Measurements from ENCODE around the gene CX3CR1.
A peak's percentile ranks its signal among the peaks of the same experiment; 100 is the strongest.

CX3CR1 gene

DNA sequence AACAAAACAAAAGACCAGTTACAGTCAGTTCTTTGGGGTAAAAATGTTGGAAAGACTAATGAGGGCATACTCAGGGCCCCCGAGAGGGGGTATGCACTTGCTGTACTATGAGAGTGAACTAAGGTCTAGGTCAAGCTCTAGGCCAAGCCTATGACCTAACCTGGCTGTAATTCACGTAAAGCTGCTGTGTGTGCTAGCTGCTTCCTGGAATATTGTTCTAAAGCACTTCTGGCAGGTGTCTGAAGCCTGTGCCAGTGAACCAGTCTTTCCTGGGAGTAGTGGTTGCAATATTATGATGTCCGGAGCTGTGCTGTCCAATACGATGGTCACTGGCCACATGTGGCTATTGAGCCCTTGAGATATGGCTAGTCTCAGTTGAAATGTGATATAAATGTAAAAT lies 13.1 kb upstream of the CX3CR1 start:
- DNase-seq (ENCODE audit: low read depth in 2 of 2, low spot score in 1 of 2): no peak

DNA sequence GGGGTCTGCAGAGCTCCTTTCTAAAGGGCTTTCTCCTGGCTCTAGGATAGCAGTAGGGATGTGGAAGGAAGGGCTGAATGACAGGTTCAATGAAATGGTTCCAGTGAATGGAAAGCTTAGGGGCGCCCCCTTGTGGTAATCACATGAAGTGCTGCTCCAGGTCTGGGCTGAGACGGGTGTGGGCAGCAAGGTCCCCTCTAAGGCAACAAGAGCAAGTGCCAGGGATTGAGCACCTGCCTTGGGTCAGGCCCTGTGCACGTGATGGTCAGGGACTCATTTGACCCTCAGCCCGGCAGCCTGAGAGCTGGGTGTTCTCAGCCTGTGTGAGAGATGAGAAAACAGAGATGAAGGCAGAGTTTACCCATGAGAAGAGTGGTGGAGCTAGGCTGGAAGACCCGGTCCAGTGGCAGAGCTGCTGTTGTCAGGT lies 12.1 kb upstream of the CX3CR1 start:
- DNase-seq (ENCODE audit: low read depth in 2 of 2, low spot score in 1 of 2): peak; percentile 38 to 62

DNA sequence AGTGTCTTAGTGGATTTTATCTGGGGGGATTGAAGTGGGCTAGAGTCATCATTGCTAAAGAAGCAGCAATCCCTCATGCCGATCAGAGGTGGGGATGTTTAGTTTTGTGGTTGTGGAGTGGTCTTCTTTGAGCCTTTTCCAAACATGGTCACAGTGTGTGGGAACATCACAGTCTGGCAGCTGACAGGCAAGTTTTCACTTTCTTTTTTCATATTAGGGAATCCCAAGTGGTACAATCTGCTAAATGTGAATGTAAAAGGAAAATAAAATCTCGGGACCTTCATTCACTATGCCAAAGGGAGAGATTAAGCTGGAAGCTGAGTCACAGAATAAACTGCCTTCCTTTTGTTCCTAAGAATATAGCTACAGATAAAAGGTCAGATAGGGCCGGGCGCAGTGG lies 10.4 kb upstream of the CX3CR1 start:
- no peak for DNase-seq (ENCODE audit: low read depth in 2 of 2, low spot score in 1 of 2)

DNA sequence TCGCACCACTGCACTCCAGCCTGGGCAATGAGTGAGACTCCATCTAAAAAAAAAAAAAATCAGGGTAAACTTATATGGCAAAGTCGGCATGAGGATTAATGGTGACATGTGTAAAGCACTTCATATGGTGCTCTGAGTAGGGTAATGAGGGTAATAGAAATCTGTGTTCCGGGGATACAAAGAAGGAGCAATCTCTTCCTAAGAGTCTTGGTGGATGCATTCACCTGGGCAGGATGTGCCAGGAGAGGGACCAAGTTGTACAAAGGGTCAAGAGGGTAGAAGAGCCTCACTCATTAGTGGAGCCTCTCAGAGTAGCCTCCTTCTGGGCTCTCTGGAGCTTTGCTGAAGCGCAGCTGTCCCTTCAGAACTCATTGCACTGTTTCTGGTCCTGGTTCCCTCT lies 9.3 kb upstream of the CX3CR1 start:
- DNase-seq (ENCODE audit: low read depth in 2 of 2, low spot score in 1 of 2): no peak

DNA sequence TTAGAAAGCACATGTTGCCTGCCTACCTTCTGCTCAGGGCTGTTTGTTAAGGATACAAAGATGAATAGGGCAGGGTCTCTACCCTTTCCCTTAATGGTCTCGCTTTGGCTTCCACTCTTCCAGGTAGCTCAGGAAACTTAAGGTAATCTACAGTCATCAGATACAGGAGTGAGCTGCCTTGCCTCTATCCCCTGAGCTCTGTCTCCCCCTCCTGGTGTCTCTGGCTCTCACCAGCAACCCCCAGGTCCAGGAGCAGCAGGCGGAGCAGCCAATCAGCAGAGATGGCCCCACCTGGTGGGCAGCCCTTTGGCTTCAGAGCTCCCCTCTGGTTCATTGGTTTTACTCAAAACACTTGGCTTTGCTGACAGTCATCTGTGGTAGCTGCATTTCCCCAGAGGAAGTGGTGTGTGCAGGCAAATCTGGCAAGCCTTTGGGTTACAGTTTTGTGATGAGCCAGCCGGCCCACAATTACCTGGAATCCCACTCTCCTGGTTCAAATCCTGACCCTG lies 8.5 kb upstream of the CX3CR1 start:
- DNase-seq (ENCODE audit: low read depth in 2 of 2, low spot score in 1 of 2): peak; percentile 56 to 70

DNA sequence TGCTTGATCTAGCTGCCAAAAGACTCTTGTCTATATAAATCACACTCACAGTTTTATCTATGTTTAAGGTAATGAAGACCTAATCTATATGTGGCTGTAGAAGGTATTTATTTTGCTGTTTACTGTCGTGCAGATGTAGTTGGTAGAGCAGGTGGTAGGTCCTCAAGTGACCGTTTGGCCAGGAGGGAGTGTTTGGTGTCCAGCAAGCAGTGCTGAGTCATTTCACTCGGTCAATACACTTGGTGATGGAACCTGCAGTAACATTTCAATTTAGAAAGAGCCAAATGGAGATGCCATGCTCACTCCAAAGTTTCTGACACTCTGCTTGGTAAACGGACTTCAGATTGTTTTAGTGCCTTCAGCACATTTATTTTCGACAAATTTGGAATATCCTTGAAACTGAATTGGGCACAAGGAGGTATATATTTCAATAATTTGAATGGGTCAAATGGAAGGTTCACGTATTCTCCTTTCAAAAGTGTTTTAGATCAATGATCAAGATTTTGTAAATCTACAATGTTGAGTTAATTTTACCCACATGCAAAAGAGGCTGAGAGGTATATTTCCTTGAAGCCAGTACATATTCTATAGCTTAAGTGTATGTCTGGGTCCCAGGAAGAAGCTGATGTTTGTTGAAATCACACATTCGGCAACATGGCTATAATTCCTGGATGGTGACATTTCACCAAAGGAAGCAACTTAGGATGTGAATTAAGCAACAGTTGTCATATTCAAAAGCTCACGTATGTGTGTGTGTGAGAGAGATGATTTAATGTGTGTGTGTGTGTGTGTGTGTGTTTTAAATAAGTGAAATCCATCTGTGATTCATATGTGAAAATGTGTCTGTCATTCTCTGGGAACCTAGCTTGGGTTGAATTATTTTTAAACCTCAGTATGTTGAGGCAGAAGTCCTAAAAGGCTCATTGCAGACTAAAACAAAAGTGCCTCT lies 7.7 kb upstream of the CX3CR1 start:
- no peak for DNase-seq (ENCODE audit: low read depth in 2 of 2, low spot score in 1 of 2)

DNA sequence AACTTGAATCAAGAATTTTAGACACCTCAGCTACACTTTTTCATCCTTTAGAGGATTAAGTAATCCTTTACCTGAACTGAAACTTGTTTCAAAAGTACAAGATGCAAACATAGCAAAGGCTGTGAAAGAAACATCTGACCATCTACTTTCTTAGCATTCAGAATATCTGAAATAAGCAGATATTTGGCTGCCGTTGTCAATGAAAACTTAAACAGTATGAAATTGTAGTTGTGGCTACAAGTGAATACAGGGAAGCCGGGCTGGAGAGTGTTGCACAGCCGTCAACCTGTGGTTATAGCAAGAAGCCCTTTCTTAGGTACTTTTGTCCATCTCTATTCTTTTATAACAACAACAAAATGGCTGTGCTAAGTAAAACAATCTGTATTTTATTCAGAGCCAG lies 6.9 kb upstream of the CX3CR1 start:
- no peak for DNase-seq (ENCODE audit: low read depth in 2 of 2, low spot score in 1 of 2)

DNA sequence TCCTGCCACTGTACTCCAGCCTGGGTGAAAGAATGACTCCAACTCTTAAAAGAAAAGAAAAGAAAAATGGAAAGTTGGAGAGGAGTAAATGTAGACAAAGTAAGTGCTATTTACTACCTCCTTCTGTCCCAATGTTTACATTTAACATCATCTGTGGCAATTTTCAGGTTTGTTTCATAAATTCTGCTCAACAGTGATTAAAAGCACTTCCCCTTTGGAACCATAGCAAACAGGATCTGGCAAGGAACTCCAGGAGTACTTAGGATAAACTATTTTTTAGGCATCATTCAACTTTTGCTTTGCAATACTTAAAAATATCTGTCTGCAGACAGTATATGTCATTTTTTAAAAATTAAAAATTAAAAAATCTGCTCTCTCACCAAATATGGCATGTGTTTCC lies 5.5 kb upstream of the CX3CR1 start:
- DNase-seq (ENCODE audit: low read depth in 2 of 2, low spot score in 1 of 2): no peak

DNA sequence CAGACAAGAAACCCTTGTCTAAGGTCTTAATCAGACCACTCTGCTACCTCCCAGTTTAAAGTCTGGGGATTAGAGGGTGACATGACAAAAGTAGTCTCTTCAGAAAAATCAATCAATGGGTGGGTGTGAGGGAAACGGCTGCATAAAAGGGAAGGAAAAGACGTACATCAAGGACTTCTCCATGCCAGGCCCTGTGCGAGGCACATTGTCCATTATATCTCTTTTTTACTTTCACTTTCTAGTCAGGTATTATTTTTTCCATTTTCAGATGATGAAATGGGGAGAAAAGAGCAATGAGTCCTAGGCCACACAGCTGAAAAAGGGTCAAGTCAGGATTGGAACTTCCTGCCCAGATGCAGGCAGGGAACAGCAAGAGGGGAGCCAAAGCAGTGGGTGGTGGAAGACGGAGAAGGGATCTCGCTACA lies 4.6 kb upstream of the CX3CR1 start:
- no peak for DNase-seq (ENCODE audit: low read depth in 2 of 2, low spot score in 1 of 2)

DNA sequence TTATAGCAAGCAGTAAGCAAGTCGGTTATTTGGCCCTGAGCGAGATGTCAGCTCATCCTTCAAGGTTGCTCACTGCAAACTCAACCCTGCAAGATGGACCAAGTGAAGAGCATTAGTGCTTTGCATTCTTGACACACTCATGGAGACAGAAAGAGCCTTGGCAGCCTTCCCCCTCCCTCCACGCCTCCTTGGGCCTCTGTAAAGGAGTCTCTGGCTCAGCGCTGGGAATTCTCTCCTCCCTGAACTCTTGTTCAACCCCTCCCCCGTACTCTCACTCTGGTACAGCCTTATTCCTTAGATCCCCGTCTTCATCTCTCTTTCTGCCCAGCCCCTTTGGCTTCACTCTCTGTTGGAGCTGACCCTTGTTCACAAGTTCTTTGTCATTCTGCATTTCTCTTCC lies 2.2 kb upstream of the CX3CR1 start:
- DNase-seq (ENCODE audit: low read depth in 2 of 2, low spot score in 1 of 2): no peak

DNA sequence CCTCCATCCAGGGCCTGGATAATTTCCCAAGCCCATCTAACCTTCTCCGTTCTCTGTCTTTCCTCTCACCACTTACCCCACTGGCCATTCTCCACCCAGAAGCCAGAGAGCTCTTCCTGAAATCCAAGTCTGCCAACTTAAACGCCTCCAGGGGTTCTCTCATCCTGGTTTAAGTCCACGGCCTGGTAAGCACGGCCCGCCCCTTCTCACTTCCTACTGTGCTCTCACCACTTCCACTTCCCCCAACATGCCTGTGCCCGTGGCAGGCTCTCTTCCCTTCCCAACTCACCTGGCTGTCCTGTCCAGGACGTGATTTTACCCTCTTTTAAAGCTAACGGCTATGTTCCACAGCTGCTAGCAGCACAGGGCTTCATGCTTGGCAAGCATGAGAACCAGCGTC lies 1.7 kb upstream of the CX3CR1 start:
- no peak for DNase-seq (ENCODE audit: low read depth in 2 of 2, low spot score in 1 of 2)

DNA sequence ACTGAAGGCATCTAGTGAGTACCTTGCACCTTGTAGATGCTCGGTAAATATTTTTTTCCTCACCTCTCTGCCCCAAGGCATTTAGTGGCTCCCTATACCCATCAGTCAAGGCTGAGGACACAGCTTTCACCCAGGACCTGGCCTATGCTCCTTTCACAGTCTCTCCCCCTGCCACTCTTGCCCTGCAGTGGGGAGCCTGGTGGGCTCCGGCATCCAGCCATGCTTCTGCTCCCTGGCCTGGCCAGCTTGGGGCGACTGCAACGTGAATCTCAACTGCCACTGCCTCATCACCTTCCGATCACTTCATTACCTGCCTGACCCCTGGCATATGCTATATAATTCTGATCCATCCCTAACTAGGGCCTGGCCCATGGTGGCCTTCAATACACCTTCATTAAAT lies 735 bp upstream of the CX3CR1 start:
- no peak for DNase-seq (ENCODE audit: low read depth in 2 of 2, low spot score in 1 of 2)

DNA sequence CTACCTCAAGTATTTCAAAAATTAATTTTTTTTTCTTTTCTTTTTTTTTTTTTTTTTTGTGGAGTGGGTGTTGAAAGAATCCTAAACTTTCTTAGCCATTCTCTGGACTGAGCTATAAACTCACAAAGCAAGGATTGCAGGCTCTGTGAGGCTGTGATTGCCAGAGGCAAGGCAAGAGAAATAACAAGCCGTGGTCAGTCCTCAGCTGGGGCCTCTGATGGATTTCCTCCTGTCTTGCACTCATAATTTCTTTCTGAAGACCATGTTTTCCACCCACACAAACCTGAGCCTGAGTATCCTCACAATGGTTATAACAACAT lies 1.3 kb downstream of the CX3CR1 start:
- no peak for DNase-seq (ENCODE audit: low read depth in 2 of 2, low spot score in 1 of 2)

DNA sequence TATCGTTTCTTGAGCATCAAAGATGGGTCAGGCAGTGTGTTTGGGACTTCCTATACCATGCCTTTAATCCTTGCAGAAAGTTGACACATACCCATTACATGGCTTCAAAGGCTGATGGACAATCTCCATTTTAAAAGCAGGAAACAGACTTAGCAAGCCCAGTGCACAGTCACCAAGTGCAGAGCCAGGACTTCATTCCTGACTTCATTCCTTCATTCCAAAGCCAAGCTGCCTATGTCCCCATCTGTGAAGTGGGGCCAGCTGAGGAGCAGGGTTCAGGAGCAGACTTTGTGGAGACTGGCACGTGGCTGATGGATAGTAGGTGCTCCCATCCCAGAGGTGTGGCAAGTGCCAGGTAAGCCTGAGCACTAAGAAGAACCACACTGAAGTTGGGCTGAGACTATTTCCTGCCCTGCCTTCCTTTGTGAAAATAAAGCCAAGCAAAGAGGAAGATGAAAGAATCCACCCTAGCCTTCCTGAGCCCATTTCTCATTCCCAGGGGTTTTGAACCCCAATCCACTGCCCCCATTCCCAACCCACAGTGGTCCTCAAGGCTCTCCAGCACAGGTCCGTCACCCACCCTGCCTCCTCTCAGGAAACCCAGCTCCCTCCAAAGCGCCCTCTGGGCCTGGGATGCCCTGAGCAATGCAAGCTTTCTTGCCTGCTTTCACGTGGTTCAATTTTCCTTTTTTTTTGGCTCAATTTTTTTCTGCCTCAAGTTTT lies 1.8 kb downstream of the CX3CR1 start:
- no peak for DNase-seq (ENCODE audit: low read depth in 2 of 2, low spot score in 1 of 2)

DNA sequence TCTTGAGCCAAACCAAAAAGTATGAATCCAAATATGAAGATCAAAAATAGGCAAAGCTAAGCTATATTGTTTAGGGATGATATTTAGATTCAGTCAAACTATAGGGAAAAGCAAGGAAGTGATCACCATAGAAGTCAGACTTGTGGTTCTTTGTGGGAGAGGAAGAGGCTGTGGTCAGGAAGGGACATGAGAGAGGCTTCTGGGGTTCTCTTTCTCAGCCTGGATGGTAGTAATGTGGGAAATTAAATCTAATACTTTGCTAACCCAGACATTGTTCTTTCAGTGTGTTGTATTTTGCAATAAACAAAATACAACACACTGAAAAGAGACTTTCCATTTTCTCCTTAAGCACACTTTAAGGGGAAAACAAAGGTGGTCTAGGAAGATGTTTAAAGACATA lies 3.1 kb downstream of the CX3CR1 start:
- no peak for DNase-seq (ENCODE audit: low read depth in 2 of 2, low spot score in 1 of 2)

DNA sequence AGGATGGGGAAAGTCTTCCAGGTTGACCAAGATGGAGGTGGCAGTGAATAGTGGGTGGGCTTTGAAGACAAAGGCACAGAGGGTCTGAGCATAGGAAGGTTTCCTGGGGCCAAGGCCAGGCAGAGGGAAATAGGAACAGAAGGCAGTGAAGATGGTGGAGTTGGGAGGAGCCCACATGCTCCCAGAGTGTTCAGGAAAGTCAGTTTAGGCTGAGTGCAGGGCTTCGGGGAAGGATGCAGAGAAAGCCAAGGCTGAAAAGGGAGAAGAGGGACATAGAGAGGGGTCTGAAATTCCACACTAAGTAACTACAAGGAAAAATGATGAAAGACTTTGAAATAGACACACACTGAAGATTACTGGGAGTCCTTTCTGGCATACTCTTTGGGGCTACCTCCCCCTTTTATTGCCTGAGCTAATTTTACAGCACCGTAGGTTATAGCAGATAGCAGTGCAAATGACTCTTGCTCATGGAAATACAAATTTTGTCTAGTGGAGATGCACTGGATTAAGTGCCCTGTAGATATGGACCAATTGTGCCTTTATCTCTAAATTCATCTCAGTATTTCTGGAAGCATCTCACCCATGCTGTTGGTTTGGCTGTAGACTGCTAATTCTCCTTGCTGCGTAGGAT lies 3.8 kb downstream of the CX3CR1 start:
- no peak for DNase-seq (ENCODE audit: low read depth in 2 of 2, low spot score in 1 of 2)

DNA sequence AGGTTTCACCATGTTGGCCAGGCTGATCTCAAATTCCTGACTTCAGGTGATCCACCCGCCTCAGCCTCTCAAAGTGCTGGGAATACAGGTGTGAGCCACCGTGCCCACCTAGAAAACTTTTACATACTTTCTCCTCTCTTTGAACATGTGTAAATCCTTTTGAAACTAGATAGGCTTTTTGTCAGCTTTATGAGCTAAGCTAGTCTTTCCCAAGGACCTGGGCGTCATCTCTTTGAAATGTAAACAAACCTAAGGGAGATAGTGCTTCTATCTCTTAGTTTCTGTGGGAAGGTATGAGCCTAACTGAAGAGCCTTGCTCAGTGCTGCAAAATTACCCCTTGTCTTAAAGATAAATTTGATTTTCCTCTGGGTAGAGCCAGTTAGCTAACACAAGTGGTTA lies 4.8 kb downstream of the CX3CR1 start:
- no peak for DNase-seq (ENCODE audit: low read depth in 2 of 2, low spot score in 1 of 2)

DNA sequence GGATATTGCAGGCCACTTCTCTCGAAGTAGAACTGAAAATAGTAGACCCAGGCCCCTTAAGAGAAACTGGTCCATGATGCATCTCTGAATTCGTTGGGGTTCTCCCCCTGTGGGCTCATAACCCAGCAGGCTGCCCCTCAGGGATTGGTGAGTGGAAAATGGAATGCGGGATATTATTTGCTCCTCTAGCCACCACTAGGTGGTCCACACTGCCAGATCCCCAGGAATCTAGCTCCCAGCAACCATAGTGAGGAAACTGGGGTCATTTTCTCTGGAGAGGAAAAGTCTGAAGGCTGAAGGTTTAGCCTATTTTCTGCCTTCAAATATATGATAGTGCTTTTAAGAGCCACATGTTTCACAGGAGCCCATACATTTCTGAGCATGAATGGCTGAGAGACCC lies 6.7 kb downstream of the CX3CR1 start:
- no peak for DNase-seq (ENCODE audit: low read depth in 2 of 2, low spot score in 1 of 2)

DNA sequence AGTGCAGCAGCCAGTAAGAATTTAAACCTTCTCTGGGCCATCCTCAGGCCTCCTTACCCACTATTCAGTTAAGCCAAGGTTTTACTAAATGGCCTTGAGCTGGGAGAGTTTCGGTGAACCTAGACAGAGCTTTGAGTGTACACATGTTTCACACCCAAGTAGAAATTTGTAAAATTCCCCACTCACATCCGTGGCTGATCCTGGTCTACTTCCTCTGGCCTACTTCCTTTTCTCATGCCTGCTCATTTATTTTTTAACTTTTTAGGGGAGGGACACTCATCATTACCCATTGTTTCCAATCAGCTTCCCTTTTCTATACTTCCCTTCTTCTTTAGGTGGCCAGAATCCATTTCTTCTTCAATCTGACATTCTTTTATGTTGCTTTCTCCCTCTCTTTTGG lies 7.6 kb downstream of the CX3CR1 start:
- DNase-seq (ENCODE audit: low read depth in 2 of 2, low spot score in 1 of 2): no peak

DNA sequence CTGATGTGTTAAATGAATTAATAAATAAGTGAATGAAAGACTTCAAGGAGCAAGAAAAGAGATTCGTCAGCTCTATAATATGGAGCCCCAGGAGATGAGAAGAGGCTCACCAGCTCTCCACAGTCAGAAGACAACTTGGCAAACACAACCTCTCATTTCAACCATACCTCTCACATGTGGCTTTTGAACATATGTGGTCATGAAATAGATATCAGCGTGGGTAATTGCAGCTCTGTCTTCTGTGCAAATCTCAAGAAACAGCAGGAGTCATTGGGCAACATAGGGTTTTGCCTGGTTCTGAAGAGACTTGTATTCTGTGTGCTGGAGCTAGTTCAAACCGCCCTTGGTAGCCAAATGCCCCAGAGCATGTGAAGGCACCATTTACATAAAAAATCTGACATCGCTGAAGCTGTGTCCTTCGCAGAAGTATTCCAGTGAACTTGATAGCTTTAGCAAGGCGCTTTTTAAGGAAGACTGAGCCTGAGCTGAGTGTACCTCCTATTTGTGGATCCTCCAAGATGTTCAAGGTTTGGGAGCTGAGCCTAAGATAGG lies 8.4 kb downstream of the CX3CR1 start:
- DNase-seq (ENCODE audit: low read depth in 2 of 2, low spot score in 1 of 2): no peak

DNA sequence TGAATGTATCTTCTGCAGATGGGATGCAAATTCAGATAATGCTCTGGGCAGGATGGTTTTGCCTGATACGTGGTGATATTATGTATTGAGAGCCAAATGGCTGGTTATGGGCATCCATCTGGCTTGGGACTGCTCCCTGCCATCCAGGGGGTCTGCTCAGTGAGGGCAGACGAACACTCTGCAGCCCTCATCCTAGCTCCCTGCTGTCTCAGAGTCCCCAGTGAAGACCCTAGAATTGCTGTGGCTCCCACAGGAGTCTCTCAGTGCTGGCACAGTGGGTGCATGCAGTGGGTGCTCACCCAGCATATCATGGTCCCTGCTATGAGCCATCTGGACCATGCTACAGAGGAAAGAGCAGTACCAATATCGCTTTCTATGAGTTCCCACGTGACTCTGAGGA lies 10.3 kb downstream of the CX3CR1 start:
- DNase-seq (ENCODE audit: low read depth in 2 of 2, low spot score in 1 of 2): no peak

DNA sequence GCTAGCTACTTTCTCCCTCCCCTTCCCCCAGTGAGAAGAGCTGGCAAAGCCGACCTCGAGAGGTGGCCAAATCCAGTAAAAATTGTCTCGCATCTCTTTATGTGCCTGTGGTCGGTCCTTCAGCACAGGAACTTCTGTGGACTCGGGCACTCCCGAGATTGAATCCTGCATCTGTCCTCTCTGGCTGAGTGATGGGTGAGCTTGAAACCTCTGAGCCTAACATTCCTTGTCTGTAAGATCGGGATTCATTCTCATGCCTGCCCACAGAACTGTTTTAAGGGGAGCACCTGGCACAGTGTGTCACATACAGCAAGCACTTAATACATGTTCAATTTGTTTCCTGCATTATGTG lies 11.3 kb downstream of the CX3CR1 start:
- no peak for DNase-seq (ENCODE audit: low read depth in 2 of 2, low spot score in 1 of 2)

All from stimulated activated CD8-positive, alpha-beta memory T cell treated with anti-CD3 and anti-CD28 coated beads, Interleukin-4, amount 100 ng/mL, for 4 hours (primary cell).